GM19468 (cell line): ENCODE data around the gene PPIL6.
"Not testable (repeated sequence)": the region's sequence is repeated elsewhere in the genome, so short reads cannot be mapped to it uniquely, and the experiment has no call there.

Experiments used
- ATAC-seq: cut with Tn5 transposase; IDR thresholded peaks from one replicate; pipeline ENCODE4 v1.9.1; 2021; ENCODE audit warnings: mild to moderate bottlenecking, moderate library complexity, moderate number of reproducible peaks; ENCODE audit not compliant: unreplicated experiment; ENCODE audit errors: extremely low read depth

The PPIL6 gene

DNA sequence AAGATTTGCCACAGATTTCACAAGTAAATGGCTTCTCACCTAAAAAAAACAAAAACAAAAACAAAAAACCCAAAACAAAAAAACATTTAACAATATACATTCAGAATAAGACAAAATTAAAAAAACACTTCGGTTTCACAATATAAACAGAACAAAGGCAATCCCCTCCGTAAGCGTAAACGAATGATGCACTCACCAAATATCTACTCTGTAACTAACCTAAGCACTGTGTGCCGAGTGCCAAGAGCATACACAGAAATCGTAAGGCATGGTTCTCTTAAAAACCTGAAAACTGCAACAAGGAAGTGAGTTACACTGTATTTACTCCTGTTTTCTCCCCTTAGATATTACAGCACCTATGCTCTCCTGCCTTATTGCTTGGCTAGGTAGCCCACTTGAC, 27.3 kb upstream of the PPIL6 start:
- ATAC-seq: no peak

DNA sequence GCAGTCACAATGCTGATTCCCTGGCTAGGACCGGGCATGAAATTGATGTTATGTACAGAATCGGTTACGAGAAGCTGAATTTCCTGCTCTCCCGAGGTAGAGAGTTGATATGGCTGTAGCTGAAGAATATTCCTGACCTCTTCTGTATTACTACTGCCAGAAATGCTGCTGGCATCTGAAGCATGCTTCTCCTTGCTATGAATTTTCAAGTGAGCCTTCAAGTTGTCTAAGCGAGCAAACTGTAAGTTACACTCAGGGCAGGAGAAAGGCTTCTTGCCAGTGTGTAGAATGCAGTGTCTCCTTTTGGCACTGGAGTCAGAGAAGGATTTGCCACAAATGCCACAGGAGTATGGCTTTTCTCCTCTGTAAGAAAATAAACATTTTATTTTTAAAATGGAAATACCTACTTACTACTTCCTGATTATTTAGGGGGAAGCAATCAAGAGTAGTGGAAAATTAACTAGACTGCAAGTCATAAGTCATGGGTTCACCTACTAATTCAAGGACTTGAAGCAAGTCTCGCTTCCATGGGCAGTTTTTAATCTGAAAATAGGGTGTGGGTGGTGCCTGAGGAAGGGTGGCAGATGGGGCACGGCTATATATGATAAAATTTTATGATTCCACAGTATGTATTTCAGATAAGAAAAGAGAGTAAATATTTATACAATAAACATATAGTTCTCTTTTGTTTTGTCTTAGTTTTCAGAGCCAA, 25.9 kb upstream of the PPIL6 start:
- ATAC-seq: no peak

DNA sequence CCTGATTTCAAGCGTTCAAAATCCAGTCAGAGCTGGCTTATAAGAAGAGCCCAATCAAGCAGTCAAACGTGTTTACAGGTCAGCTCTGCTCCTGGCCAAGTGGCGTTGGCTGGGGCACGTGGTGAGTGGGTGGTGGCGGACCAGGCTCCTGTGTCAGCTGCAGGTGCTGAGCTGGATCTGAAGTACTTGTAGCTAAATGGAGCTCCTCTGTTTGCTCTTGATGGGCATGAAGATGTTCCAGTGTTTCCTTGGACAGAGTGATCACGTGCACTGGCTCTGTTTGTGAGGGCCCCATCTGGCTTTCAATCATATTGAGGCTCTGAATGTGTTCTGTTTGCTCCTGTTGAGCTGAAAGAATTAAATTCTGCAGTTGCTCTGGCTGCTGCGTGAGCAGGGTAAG, 25.3 kb upstream of the PPIL6 start:
- ATAC-seq: no peak

DNA sequence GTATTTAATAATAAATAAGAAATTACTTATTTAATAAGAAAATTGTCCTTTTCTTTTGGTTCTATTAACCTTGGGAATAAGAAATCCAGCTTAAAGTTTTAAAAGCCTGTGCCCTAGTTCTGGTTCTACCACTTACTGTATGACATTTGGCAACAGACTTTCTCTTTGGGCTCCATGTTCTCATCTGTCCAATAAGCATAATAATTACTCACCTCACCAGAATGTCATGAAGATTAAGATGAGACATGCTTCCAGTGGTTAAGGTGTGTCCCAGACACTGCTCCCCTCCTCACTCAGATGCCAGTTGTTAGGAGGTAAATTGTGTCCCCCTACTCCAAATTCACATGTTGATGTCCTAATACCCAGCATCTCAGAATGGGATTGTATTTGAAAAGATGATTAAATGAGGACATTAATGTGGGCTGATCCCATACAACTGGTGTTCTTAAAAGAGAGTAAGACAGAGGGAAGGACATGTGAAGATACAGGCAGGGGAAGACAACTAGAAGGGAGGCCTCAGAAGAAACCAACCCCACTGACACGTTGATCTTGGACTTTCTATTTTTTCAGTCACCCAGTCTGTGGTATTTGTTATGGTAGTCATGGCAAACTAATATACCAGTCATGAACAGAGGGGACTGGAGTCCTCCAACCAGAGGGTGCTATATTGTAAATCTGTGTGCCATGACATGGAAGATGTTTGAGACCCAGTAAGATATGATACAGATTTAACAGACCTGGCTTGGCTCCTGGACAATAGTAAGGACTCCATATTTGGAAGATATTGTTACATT, 21.5 kb upstream of the PPIL6 start:
- no peak for ATAC-seq

DNA sequence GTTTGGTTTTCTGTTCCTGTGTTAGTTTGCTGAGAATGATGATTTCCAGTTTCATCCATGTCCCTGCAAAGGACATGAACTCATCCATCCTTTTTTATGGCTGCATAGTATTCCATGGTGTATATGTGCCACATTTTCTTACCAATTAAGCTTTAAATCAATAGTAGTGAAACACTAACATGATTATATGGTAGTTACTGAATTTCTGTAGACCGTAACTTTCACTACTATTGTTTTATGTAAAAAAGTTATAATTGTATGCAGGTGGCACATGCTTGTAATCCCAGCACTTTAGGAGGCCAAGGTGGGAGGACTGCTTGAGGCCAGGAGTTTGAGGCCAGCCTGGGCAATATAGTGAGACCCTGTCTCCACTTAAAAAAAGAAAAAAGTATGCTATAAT, 20.8 kb upstream of the PPIL6 start:
- ATAC-seq: not testable (repeated sequence)

DNA sequence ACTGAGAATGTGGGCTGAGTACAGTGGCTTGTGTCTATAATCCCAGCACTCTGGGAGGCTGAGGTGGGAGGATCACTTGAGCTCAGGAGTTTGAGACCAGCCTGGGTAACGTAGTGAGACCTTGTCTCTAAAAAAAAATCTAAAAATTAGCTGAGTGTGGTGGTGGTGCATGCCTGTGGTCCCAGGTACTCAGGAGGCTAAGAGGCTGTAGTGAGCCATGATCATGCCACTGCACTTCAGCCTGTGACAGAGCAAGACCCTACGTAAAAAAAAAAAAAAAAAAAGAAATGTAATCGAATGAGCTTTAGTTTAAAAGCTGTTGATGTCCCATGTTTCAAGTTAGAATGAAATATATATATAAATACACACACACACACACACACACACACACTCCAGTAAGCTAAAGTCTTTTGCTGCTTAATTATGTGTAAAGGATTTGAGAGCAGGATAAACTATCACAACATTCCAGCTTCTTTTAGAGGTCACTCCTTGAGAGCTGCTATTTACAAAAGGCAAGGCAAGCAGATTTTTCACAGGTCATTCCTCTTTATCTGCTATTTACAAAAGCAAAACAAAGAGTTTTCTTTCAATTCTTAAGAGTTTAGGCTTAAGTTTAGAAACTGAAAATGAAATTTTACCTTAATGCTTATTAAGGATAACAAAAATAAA, 19.9 kb upstream of the PPIL6 start:
- no peak for ATAC-seq

DNA sequence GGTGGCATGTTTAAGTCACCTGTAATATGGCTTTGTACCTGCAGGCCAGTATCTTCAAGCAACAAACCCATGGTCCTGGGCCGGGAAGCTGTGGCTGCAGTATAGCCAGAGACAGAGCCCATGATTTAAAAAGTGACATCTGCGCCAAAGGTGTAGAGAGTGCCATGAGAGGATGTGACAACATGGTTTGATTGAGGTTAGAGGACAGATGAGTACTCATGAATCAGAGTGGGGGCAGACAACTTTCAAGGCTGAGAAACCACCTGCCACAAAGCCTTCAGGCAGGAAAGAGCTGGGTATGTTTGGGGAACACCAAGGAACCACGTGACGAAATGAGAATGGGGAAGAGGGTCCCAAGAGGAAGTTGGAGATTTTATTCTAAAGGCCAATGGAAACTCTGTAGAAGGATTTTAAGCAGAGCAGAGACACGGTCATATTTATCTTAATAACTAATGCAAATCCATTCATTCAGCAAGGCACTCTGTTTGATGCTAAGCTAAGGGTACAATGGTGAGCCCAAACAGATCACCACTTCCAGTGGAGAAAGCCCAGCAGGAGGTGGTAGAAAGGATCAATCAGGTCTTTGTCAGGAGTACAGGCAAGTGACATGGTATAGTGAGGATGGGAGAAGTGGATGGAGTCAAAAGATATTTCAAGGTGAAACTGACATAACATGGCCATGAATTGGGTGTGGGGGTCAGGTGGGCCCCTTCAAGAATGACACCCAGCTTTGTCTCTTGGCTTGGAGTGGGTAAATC, 18.5 kb upstream of the PPIL6 start:
- ATAC-seq: no peak

DNA sequence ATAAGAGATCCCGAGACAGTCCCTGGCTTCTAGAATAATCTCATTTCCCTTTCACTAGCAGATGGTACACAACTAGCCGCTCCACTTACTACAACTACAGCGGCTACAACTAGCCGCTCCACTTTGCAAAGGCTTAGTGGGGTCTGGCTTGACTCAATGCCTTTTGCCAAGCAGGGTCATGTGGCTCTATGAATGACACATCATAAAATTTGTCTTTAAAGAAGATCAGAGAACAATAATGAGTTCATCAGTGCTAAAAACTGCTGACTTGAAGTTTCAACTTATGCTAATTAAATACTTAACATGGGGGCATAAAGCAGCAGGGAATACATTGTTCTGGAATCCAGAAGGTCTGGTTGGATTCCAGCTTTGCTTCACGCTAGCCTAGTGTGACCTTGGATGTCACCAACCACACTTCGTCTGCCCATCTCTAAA, 17.2 kb upstream of the PPIL6 start:
- ATAC-seq: no peak

DNA sequence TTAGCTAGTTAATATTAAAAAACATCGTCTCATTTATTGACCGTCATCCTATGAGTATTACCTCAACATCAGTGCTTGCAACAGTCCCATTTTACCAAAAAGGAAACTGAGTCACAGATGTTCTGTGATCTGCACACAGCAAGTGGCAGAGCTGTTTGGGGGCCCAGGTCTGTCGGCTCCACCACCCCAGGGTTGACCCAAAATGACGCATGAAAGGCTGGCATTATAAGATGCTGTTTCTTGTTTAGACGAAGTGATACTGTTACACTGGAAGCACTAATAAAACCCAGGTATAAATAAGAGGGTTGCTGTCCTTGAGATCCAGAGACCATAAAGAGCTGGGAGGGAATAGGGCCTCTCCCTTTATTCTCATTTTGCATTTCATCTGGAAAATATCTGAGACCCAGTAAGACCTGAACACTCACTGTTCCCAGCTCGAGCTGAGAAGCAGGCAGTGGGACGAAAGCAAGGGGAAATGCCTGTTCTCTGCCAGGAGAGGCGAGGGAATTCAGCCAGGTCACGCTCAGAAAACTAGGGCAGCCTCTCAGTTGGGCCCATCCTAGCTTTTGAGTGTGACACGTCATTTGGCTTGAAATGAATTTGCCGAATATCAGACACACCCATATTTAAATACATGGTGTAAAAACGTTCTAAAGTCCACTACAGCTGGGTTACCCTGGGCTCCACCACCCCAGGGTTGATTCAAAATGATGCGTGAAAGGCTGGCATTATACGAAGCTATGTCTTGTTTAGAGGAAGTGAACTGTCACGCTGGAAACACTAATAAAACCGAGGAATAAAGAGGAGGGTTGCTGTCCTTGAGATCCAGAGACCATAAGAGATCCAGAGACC, 16.5 kb upstream of the PPIL6 start:
- no peak for ATAC-seq

DNA sequence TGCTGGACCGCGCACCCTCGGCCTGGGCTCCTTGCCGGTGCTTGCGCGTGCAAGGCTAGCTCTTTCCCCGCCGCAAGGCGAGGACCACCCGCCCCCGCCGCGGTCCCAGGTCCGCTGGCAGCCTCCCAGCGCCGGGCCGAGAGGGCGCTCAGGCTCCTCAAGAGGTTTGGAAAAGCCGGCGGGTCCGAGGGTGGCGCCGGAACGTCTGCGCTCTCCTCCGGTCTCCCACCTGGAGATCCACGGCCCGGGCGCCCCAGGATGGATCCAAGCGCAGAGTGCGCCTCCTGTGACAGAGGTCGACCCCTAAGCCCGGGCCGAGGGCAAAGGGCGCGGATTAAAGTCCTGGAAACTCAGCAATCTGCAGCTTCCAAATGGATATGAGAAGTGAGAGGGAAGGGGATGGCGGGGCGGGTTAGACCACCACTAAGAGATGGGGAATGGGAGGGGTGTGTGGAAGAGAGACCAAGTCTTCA, 15.7 kb upstream of the PPIL6 start:
- ATAC-seq: no peak

DNA sequence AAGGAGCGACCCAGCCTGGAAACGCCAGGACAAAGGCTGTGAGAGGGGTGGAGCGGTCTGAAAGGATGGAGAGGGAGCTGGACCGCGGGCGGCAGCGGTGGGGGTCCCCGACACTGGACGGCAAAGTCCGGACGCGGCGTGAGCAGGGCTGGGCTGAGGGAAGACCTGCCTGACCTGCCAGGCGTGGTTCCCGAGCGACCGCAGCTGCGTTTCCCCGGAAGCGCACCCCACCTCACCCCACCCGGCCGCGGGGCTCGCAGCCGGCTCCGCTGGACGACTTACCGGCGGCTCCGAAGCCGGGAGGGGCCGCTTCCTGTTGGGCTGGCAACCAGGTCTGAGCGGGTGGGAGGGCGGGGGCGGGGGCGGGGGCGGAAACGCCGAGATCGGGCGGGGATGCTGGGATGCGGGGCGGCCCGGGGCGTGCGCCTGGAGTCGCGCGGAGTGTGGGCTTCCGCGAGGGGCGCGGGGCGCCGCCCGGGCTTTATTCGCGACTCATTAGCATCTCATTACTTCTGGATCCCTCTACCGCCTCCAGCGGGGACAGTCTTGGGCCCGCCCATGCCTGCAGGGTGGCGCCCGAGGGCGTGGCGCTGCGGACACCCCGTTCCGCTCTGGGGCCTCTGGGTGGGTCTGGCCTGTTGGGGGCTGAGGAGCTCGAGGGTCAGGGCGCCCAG, 15.1 kb upstream of the PPIL6 start, which contains the start of gene MICAL1:
TSS of gene MICAL1 (minus strand) at position 336 of the 674 bp plus-strand sequence. CDS start 1,576 bp downstream, outside the sequence.
- peak; percentile 67 for ATAC-seq

DNA sequence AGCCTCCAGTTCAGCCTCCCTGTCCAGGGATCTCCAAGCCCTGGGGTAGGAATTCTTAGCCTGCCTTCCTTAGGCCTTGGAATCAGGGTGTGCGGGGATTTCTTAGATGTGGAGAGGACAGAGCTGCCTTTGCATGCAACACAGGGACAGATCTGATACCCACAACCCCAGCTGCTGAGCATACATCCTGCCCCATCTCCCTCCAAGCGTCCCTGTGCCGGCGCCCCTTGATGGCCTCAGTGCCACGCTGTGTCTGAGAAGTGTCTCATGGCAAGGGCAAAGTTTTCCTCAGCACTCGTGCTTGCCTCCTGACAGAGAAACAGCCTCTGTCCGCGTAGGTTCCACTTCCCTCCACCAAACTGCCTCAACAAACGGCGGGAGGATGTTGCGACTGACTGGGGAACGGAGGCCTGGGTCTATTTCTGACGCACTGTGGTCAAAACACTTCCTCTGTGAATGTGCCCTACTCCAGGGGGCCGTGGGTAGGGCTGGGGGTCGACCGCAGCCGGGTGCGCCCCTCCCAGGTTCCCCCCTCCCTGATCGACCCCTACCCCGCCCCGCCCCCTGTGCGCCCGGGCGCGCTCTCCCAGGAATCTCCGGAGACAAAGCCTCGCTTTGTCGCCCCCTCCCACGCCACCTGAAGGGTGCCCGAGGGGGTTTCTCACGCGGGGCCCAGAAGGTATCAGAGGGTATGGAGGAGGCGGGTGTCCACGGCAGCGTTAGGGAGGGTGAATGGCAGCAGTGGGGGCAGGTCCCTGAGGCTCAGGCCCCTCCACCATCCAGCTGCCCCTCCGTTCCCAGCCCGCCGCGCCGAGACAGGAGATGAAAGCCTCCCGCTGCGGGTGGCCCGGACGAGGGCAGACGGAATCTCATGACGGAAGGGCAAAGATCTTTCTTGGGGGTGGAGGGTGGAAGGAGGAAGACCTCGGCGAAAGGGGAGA, 14.3 kb upstream of the PPIL6 start:
- no peak for ATAC-seq

DNA sequence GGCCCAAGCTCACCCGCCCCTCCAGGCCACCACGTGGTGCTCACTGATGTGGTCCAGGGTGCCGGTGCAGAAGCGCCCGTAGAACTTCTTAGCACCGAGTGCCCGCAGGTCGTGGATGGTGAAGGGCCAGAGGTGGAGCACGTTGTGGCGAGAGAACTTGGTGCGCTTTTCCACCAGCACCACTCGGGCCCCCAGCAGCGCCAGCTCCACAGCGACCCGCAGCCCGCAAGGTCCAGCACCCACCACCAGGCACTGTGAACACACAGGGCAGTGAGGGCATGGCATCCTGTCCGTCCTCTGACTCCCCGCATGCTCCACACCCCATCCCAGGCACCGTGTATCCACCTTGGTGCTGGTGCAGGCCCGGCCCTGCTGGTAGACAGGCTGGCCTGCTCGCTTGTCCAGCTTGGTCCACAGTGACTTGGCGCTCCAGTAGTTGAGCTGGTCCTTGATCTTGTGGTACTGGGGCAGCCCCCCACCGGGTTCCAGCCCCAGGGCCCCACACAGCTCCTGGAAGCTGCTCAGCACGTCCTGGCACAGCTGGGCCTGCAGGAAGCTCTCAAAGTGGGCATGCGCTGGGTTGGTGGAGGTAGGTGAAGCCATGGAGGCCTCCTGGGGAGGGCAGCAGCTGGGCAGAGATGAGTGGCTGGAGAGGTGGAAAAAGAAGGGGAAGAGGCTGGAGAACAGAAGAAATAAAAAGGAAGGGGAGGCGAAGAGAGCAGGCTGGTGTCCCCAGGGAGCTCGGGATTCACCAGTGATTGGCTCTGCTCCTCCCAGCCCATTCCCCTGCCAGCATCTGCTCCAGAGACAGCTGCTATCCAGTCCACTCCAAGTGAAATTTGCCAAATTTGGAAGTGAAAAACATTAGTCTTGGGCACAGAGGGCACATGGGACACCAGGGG, 13.4 kb upstream of the PPIL6 start:
- ATAC-seq: no peak

DNA sequence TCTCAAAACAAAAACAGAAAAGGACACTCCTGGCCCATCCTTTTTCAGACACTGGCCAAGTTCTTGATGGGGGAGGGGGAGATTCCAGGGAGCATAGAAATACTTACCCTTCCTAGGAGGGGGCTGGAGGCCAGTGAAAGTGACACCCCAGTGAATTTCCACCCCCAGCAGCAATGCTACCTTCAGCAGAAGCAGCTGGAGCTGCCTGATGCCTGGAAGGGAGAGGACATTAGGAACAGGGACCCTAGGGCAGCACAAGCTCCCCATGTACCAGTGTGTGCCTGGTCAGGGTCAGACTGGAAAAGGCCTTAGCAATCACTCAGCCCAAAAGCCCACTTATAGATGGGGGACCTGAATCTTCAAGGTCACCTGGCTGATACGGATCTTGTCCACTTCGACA, 12.7 kb upstream of the PPIL6 start:
- no peak for ATAC-seq

DNA sequence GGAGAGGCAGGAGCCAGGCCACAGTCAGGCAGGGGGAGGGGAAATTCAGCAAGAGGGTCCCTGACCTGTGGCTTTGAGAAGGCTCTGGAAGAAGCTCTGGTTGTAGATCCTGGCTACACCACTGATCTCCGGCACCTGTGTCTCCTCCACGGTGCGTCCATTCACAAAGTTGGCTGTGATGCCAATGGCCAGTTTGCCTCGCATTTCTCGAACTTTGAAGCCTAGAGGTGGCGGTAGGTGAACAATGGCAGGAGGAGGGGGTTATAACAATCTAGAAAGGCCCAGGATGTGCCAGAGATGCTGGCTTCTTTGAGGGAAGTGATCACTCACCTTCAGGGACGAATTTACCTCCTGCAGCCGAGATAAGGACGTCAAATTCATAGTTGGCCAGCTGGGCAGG, 11.8 kb upstream of the PPIL6 start:
- no peak for ATAC-seq

DNA sequence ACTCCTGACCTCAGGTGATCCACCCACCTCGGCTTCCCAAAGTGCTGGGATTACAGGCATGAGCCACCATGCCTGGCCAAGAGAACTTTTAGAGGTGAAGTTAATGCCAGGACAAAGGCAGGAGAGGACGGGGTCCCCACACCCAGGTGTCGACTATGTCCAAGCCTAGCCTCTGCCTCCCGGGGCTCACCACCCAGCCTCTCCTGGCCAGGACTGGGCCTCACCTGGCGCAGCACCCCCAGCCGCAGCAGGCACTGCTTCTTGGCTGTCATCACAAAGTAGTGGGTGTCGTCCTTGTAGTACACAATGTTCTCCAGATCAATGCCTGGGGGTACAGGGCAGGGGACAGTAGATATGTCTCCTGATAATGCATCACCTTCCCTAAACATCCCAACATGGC, 10.9 kb upstream of the PPIL6 start:
- no peak for ATAC-seq

DNA sequence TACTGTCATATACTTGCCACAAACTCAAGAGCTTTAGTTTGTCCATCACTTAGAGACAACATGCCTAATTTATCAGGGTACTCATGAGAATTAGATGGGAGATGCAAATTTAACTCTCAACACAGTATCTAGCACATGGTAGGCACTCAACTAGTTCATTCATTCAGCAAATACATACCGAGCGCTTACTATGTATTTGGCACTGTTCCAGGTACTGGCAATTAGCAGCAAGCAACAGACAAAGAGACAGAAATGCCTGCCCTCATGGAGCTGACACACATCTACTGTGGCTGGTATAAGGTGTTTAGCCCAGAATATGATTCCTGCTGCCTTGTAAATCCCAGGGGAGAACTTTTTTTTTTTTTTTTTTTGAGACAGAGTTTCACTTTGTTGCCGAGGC, 10.4 kb upstream of the PPIL6 start:
- no peak for ATAC-seq
